HEK293 (cell line): Measurements from ENCODE around the gene BPHL.

Experiments
- CTCF ChIA-PET: fragments of 350-600 bp; formaldehyde crosslinking; extraction: SDS; loops from one replicate; lab custom pipeline; 2021; ENCODE audit warnings: antibody characterized with exemption; lab: Yijun Ruan, JAX
- POLR2A ChIA-PET: fragments of 300-600 bp; formaldehyde crosslinking; extraction: SDS; loops from one replicate; lab custom pipeline; 2020; ENCODE audit warnings: antibody characterized with exemption, inconsistent platforms; lab: Yijun Ruan, JAX
- H3K27ac ChIP-seq: fragments of 200-500 bp; sonication (Bioruptor generic); 2 replicates; pipeline ENCODE4 v1.5.1; 2014; ENCODE audit warnings: low read depth, low read length, control low read depth, inconsistent platforms; ENCODE audit errors: extremely low read depth
- H3K36me3 ChIP-seq, 2 experiments: fragments of 200-500 bp in 1 of 2; sonication (Bioruptor generic) in 1 of 2; 1 replicate in 1 of 2; 2 replicates in 1 of 2; pipeline ENCODE4 v1.5.1; 2014 to 2017; ENCODE audit warnings: inconsistent platforms in 2 of 2, low read length in 2 of 2; ENCODE audit not compliant: control insufficient read depth in 2 of 2, insufficient read depth in 1 of 2
- H3K4me1 ChIP-seq: fragments of 200-500 bp; sonication (Bioruptor generic); 2 replicates; pipeline ENCODE4 v1.5.1; 2014; ENCODE audit warnings: mild to moderate bottlenecking, low read length, inconsistent platforms; ENCODE audit not compliant: control insufficient read depth, insufficient read depth
- H3K4me3 ChIP-seq: 2 replicates; pipeline ENCODE4 v1.5.1; 2011; ENCODE audit warnings: low read depth, mild to moderate bottlenecking, control low read depth, low read length, moderate library complexity
- H3K9me3 ChIP-seq: fragments of 200-500 bp; sonication (Bioruptor generic); 2 replicates; pipeline ENCODE4 v1.5.1; 2014; ENCODE audit warnings: low read depth, low read length, inconsistent platforms; ENCODE audit not compliant: control insufficient read depth, insufficient read depth
- BCL6B ChIP-seq: fragments of 450-650 bp; formaldehyde crosslinking; IDR thresholded peaks from 2 replicates; pipeline ENCODE4 v1.5.1; 2017; ENCODE audit warnings: missing biosample characterization, missing genetic modification characterization
- KLF8 ChIP-seq: fragments of 450-650 bp; formaldehyde crosslinking; IDR thresholded peaks from 2 replicates; pipeline ENCODE4 v1.5.1; 2016; ENCODE audit warnings: missing biosample characterization, missing genetic modification characterization
- OSR2 ChIP-seq: fragments of 450-650 bp; formaldehyde crosslinking; IDR thresholded peaks from 2 replicates; pipeline ENCODE4 v1.5.1; 2016; ENCODE audit warnings: missing biosample characterization, missing genetic modification characterization
- PATZ1 ChIP-seq: fragments of 450-650 bp; formaldehyde crosslinking; IDR thresholded peaks from 2 replicates; pipeline ENCODE4 v1.5.1; 2016; ENCODE audit warnings: missing biosample characterization, missing genetic modification characterization
- PRDM10 ChIP-seq: fragments of 450-650 bp; formaldehyde crosslinking; IDR thresholded peaks from 2 replicates; pipeline ENCODE4 v1.5.1; 2016; ENCODE audit warnings: missing biosample characterization, missing genetic modification characterization
- SCRT2 ChIP-seq: fragments of 450-650 bp; formaldehyde crosslinking; IDR thresholded peaks from 2 replicates; pipeline ENCODE4 v1.5.1; 2016; ENCODE audit warnings: missing biosample characterization, missing genetic modification characterization
- SETDB1 ChIP-seq: IDR thresholded peaks from one replicate; pipeline ENCODE4 v1.6.1; 2017; ENCODE audit warnings: mild to moderate bottlenecking, low read length, moderate library complexity, mixed read lengths; ENCODE audit not compliant: insufficient read length
- TRIM28 ChIP-seq: IDR thresholded peaks from 2 replicates; pipeline ENCODE4 v1.6.1; 2011; ENCODE audit warnings: low read length, control low read depth, borderline replicate concordance
- YY2 ChIP-seq: fragments of 450-650 bp; formaldehyde crosslinking; IDR thresholded peaks from 2 replicates; pipeline ENCODE4 v1.5.1; 2016; ENCODE audit warnings: missing biosample characterization, missing genetic modification characterization
- ZBTB8A ChIP-seq: fragments of 450-650 bp; formaldehyde crosslinking; IDR thresholded peaks from 2 replicates; pipeline ENCODE4 v1.5.1; 2016; ENCODE audit warnings: missing biosample characterization, missing genetic modification characterization
- ZFP3 ChIP-seq: fragments of 450-650 bp; formaldehyde crosslinking; IDR thresholded peaks from 2 replicates; pipeline ENCODE4 v1.5.1; 2016; ENCODE audit warnings: low read depth, missing biosample characterization, missing genetic modification characterization
- ZFP37 ChIP-seq: fragments of 450-650 bp; formaldehyde crosslinking; IDR thresholded peaks from 2 replicates; pipeline ENCODE4 v1.5.1; 2016; ENCODE audit warnings: missing biosample characterization, missing genetic modification characterization
- ZFP69B ChIP-seq: fragments of 450-650 bp; formaldehyde crosslinking; IDR thresholded peaks from 2 replicates; pipeline ENCODE4 v1.5.1; 2016; ENCODE audit warnings: missing biosample characterization, missing genetic modification characterization
- ZIC2 ChIP-seq: fragments of 450-650 bp; formaldehyde crosslinking; IDR thresholded peaks from 2 replicates; pipeline ENCODE4 v1.5.1; 2016; ENCODE audit warnings: missing biosample characterization, missing genetic modification characterization
- ZNF146 ChIP-seq: fragments of 450-650 bp; formaldehyde crosslinking; IDR thresholded peaks from 2 replicates; pipeline ENCODE4 v1.5.1; 2016; ENCODE audit warnings: missing biosample characterization, missing genetic modification characterization
- ZNF148 ChIP-seq: fragments of 450-650 bp; formaldehyde crosslinking; IDR thresholded peaks from 2 replicates; pipeline ENCODE4 v1.5.0; 2017; ENCODE audit warnings: missing biosample characterization, missing genetic modification characterization, borderline replicate concordance
- ZNF16 ChIP-seq: fragments of 450-650 bp; formaldehyde crosslinking; IDR thresholded peaks from 2 replicates; pipeline ENCODE4 v1.5.1; 2016; ENCODE audit warnings: low read depth, missing biosample characterization, missing genetic modification characterization
- ZNF223 ChIP-seq: fragments of 450-650 bp; formaldehyde crosslinking; IDR thresholded peaks from 2 replicates; pipeline ENCODE4 v1.5.1; 2016; ENCODE audit warnings: missing biosample characterization, missing genetic modification characterization
- ZNF24 ChIP-seq: fragments of 450-650 bp; formaldehyde crosslinking; IDR thresholded peaks from 2 replicates; pipeline ENCODE4 v1.5.1; 2016; ENCODE audit warnings: missing biosample characterization, missing genetic modification characterization
- ZNF274 ChIP-seq, 2 experiments: fragments of 200-500 bp in 1 of 2; fragments of 450-650 bp in 1 of 2; sonication (Bioruptor generic) in 1 of 2; formaldehyde crosslinking in 1 of 2; IDR thresholded peaks; 2 replicates each; pipeline versions ENCODE4 v1.5.1 to v1.6.1; 2014 to 2016; ENCODE audit warnings: borderline replicate concordance in 1 of 2, inconsistent platforms in 1 of 2, low read length in 1 of 2, missing biosample characterization in 1 of 2, missing genetic modification characterization in 1 of 2
- ZNF341 ChIP-seq: fragments of 450-650 bp; formaldehyde crosslinking; IDR thresholded peaks from 2 replicates; pipeline ENCODE4; 2016; ENCODE audit warnings: low read depth, missing biosample characterization, missing genetic modification characterization
- ZNF561 ChIP-seq: fragments of 450-650 bp; IDR thresholded peaks from 2 replicates; pipeline ENCODE4 v1.5.1; 2018; ENCODE audit warnings: missing biosample characterization, missing genetic modification characterization, borderline replicate concordance
- ZNF600 ChIP-seq: fragments of 450-650 bp; formaldehyde crosslinking; IDR thresholded peaks from 2 replicates; pipeline ENCODE4 v1.5.1; 2016; ENCODE audit warnings: missing biosample characterization, missing genetic modification characterization
- ZNF623 ChIP-seq: fragments of 450-650 bp; formaldehyde crosslinking; IDR thresholded peaks from 2 replicates; pipeline ENCODE4 v1.5.1; 2016; ENCODE audit warnings: missing biosample characterization, missing genetic modification characterization
- ZNF626 ChIP-seq: fragments of 450-650 bp; sonication (Bioruptor Pico); formaldehyde crosslinking; IDR thresholded peaks from 2 replicates; pipeline ENCODE4 v1.5.1; 2018; ENCODE audit warnings: missing biosample characterization, missing genetic modification characterization, inconsistent platforms
- ZNF658 ChIP-seq: fragments of 450-650 bp; formaldehyde crosslinking; IDR thresholded peaks from 2 replicates; pipeline ENCODE4; 2016; ENCODE audit warnings: missing biosample characterization, missing genetic modification characterization
- ZNF670 ChIP-seq: fragments of 450-650 bp; formaldehyde crosslinking; IDR thresholded peaks from 2 replicates; pipeline ENCODE4 v1.5.1; 2016; ENCODE audit warnings: missing biosample characterization, missing genetic modification characterization, low read depth
- ZNF747 ChIP-seq: fragments of 450-650 bp; formaldehyde crosslinking; IDR thresholded peaks from 2 replicates; pipeline ENCODE4 v1.5.1; 2016; ENCODE audit warnings: missing biosample characterization, missing genetic modification characterization
- ZSCAN16 ChIP-seq: fragments of 450-650 bp; formaldehyde crosslinking; IDR thresholded peaks from 2 replicates; pipeline ENCODE4 v1.5.1; 2016; ENCODE audit warnings: missing biosample characterization, missing genetic modification characterization

The BPHL gene

GRCh38 chr6:3175715-3176402, 57.3 kb downstream of the BPHL start:
- no peaks in the 10 kb centered on the region for H3K9me3 ChIP-seq
- H3K4me3 ChIP-seq: no peak overlapping the region
- H3K36me3 ChIP-seq: no peaks in the 10 kb centered on the region
- ChIA-PET POLR2A (interaction anchor here (1.1 to 2.3 kb wide), 6 partner anchors 10 to 51 kb away, joined by 6 to 20 read pairs (median 8); partner anchors contain the start of genes TUBB2A and TUBB2B), CTCF (interaction anchor here (0.8 kb wide), 3 partner anchors 10 to 44 kb away, joined by 3 to 4 read pairs (median 3); no protein-coding TSS in a partner anchor)
- H3K27ac ChIP-seq: no peak overlapping the region
- H3K4me1 ChIP-seq: peaks cover 4% of the 10 kb centered on the region; the same call in 1 of the 2 replicates
- TF ChIP-seq ZNF148 (tag by site-specific recombination) (no peak), ZNF223 (no peak), BCL6B (no peak), ZNF274 (IDR thresholded peaks at IDR 0.05; ENCODE audit: low read length) (no peak), ZNF274 (tag by site-specific recombination; IDR thresholded peaks at IDR 0.05; ENCODE audit: borderline replicate concordance) (no peak), ZBTB8A (tag by site-specific recombination) (no peak), ZNF747 (tag by site-specific recombination) (no peak), ZIC2 (peak; percentile 15; the same call in 1 of the 2 replicates), ZFP3 (no peak), ZNF16 (tag by site-specific recombination) (no peak), ZNF561 (tag by site-specific recombination) (no peak), ZNF658 (tag by site-specific recombination) (no peak), ZNF623 (no peak), SETDB1 (no peak), ZNF146 (no peak), TRIM28 (no peak), KLF8 (tag by site-specific recombination) (peak; percentile 32; the same call in 1 of the 2 replicates), YY2 (tag by site-specific recombination) (no peak), ZNF670 (tag by site-specific recombination) (no peak), ZNF600 (peak; percentile 9; the same call in 1 of the 2 replicates), ZNF341 (tag by site-specific recombination) (no peak), ZSCAN16 (tag by site-specific recombination) (no peak), PATZ1 (no peak), ZFP37 (tag by site-specific recombination) (no peak), ZFP69B (tag by site-specific recombination) (no peak), PRDM10 (tag by site-specific recombination) (peak; percentile 5; the same call in 1 of the 2 replicates), SCRT2 (tag by site-specific recombination) (peak; percentile 51; the same call in 1 of the 2 replicates), ZNF626 (no peak), ZNF24 (tag by site-specific recombination) (no peak), OSR2 (tag by site-specific recombination) (peak; percentile 44; the same call in 1 of the 2 replicates)
